ENCODE results near the gene RPL29.

RPL29 gene

GRCh38 chr3:51945031-51945840 lies 50.5 kb downstream of the RPL29 start:
- no peak for DNase-seq (ENCODE audit: low read depth)
- no peak overlapping the region for H3K4me3 ChIP-seq (ENCODE audit: low read depth, low read length)
- TF ChIP-seq, protein P1, sequence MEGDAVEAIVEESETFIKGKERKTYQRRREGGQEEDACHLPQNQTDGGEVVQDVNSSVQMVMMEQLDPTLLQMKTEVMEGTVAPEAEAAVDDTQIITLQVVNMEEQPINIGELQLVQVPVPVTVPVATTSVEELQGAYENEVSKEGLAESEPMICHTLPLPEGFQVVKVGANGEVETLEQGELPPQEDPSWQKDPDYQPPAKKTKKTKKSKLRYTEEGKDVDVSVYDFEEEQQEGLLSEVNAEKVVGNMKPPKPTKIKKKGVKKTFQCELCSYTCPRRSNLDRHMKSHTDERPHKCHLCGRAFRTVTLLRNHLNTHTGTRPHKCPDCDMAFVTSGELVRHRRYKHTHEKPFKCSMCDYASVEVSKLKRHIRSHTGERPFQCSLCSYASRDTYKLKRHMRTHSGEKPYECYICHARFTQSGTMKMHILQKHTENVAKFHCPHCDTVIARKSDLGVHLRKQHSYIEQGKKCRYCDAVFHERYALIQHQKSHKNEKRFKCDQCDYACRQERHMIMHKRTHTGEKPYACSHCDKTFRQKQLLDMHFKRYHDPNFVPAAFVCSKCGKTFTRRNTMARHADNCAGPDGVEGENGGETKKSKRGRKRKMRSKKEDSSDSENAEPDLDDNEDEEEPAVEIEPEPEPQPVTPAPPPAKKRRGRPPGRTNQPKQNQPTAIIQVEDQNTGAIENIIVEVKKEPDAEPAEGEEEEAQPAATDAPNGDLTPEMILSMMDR (IDR thresholded peaks at IDR 0.05; ENCODE audit: insufficient read depth, low read depth, low read length, missing control alignments): no peak

DNA sequence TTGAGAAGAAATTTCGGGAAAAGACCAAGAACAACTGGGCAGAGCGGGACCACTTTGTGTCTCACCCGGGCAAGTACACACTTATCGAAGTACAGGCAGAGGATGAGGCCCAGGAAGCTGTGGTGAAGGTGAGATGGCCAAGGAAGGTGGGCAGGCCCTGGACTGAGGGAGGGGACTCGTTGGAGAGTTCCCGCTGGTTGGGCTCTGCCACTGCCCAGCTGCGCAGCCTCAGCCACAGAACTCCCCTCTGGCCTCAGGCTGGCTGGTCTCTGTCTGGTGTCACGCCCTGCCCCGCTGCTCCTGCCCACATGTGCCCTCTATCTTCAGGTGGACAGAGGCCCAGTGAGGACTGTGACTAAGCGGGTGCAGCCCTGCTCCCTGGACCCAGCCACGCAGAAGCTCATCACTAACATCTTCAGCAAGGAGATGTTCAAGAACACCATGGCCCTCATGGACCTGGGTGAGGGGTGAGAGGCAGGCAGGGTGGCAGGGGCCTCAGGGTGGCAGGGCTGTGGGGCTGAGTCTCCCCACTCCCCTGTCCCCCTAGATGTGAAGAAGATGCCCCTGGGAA lies 51.2 kb downstream of the RPL29 start:
- DNase-seq (ENCODE audit: low read depth): no peak
- TF ChIP-seq, protein P1 (IDR thresholded peaks at IDR 0.05; ENCODE audit: insufficient read depth, low read depth, low read length, missing control alignments): no peak
- no peak overlapping the region for H3K4me3 ChIP-seq (ENCODE audit: low read depth, low read length)

Measured in GM12865 (cell line).